ENCODE measurements around the gene NDUFA1.
"Not testable (repeated sequence)": the region's sequence is repeated elsewhere in the genome, so short reads cannot be mapped to it uniquely, and the experiment has no call there.

NDUFA1 gene

DNA sequence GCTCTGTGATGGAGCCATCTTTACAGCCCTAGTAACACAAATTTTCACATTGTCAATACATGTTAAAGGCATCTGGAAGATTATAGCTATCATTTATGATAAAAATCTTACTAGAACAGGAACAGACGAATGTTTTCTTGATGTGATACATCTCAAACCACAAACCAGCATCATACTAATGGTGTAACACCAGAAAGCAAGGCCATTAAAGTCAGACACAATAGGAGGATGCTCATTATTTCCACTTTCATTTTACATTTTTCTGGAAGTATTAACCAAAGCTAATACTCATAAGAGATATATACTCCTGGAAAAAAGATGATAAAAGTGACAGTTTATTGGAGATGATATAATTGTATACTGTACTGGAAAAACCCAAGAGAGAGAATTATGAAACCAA, 29.3 kb downstream of the NDUFA1 start:
- DNase-seq (ENCODE audit: low read depth), result no peak

- no peak for DNase-seq (ENCODE audit: low read depth)
Measured at GRCh38 chrX:119916310-119916709, 44.7 kb downstream of the NDUFA1 start.

GRCh38 chrX:119917877-119918276, 46.2 kb downstream of the NDUFA1 start:
- no peak for DNase-seq (ENCODE audit: low read depth)

GRCh38 chrX:119919835-119920585, 48.4 kb downstream of the NDUFA1 start:
- no peak for DNase-seq (ENCODE audit: low read depth)

- not testable (repeated sequence) for DNase-seq (ENCODE audit: low read depth)
Measured at GRCh38 chrX:119922391-119922790, 50.8 kb downstream of the NDUFA1 start.

All from activated T-cell treated with anti-CD3 and anti-CD28 coated beads for 1 hour (primary cell).